Sigmoid colon (tissue), 4 donors: ENCODE results near the gene GOLGA3.

Experiments used
- EP300 ChIP-seq, 4 donors: sonication (generic); formaldehyde crosslinking; IDR thresholded peaks; one replicate each; pipeline ENCODE4 v1.6.1; 2017; ENCODE audit warnings: antibody characterized with exemption in 4 of 4
- POLR2A ChIP-seq, 2 donors: fragments of 450-650 bp; IDR thresholded peaks; one replicate each; pipeline ENCODE4 v1.6.1; 2016; ENCODE audit warnings: antibody characterized with exemption in 2 of 2, mild to moderate bottlenecking in 2 of 2, moderate library complexity in 2 of 2
- POLR2AphosphoS5 ChIP-seq, 4 donors: sonication (generic); formaldehyde crosslinking; IDR thresholded peaks; one replicate each; pipeline ENCODE4 v1.6.1; 2017; ENCODE audit warnings: antibody characterized with exemption in 4 of 4
- TF ChIP-seq, protein P1 (sequence below), 4 experiments: fragments of 450-650 bp in 3 of 4; fragments of 200-600 bp in 1 of 4; IDR thresholded peaks; one replicate each; pipeline ENCODE4 v1.5.1; 2016 to 2019; ENCODE audit warnings: antibody characterized with exemption in 4 of 4, mild to moderate bottlenecking in 3 of 4, moderate library complexity in 2 of 4

DNA sequence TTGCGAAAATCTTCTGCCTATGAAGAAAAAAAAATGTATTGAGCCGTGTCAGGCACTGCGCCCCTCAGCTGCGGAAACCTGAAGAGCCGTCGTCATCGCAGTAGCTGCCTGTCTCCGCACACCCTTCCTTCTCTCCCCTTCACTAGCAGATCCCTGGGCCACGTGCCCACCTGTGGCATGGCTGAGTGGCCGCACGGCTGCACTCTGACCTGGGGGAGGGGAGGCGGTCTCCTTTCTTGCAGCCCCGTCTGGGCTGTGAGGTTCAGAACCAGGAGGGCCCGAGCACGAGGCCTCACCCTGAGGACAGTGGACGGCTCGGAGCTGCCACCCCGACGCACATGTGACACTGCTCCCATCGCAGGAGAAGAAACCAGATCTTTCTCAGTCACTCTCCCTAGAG lies 93.2 kb downstream of the GOLGA3 start:
- TF ChIP-seq, protein P1, sequence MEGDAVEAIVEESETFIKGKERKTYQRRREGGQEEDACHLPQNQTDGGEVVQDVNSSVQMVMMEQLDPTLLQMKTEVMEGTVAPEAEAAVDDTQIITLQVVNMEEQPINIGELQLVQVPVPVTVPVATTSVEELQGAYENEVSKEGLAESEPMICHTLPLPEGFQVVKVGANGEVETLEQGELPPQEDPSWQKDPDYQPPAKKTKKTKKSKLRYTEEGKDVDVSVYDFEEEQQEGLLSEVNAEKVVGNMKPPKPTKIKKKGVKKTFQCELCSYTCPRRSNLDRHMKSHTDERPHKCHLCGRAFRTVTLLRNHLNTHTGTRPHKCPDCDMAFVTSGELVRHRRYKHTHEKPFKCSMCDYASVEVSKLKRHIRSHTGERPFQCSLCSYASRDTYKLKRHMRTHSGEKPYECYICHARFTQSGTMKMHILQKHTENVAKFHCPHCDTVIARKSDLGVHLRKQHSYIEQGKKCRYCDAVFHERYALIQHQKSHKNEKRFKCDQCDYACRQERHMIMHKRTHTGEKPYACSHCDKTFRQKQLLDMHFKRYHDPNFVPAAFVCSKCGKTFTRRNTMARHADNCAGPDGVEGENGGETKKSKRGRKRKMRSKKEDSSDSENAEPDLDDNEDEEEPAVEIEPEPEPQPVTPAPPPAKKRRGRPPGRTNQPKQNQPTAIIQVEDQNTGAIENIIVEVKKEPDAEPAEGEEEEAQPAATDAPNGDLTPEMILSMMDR (IDR thresholded peaks at IDR 0.05) = no peak
- TF ChIP-seq POLR2A (IDR thresholded peaks at IDR 0.05) = no peak
- TF ChIP-seq EP300 (IDR thresholded peaks at IDR 0.05) = no peak
- TF ChIP-seq POLR2AphosphoS5 (IDR thresholded peaks at IDR 0.05) = no peak
